HFFc6 (cell line): Measurements from ENCODE around the gene SIGLEC7. TPM values are rescaled to one million over a fixed set of nuclear protein-coding genes. Genes with fewer than 3 reads are reported as not detected.

Experiments
- DNase-seq: peaks from one replicate; pipeline ENCODE4 v3.0.0-alpha.2; 2018
- H3K27ac Mint-ChIP-seq: 2 replicates; pipeline ENCODE4 v1.8.0; 2020; ENCODE audit warnings: mild to moderate bottlenecking, mixed read lengths
- H3K27me3 Mint-ChIP-seq: 2 replicates; pipeline ENCODE4 v1.8.0; 2021; ENCODE audit warnings: mild to moderate bottlenecking, moderate library complexity, mixed read lengths; ENCODE audit not compliant: insufficient read depth
- H3K36me3 Mint-ChIP-seq: 2 replicates; pipeline ENCODE4 v1.8.0; 2021; ENCODE audit warnings: low read depth, mixed read lengths
- H3K4me1 Mint-ChIP-seq: 2 replicates; pipeline ENCODE4 v1.8.0; 2020; ENCODE audit warnings: low read depth, mixed read lengths
- H3K4me3 Mint-ChIP-seq: 2 replicates; pipeline ENCODE4 v1.8.0; 2020; ENCODE audit warnings: mild to moderate bottlenecking, moderate library complexity, mixed read lengths
- H3K9me3 Mint-ChIP-seq: 2 replicates; pipeline ENCODE4 v1.8.0; 2020; ENCODE audit warnings: mild to moderate bottlenecking, mixed read lengths
- CTCF ChIP-seq: fragments of 200-600 bp; sonication (generic); IDR thresholded peaks from 2 replicates; pipeline ENCODE4 v1.5.0; 2021; ENCODE audit warnings: antibody characterized with exemption, mild to moderate bottlenecking
- total RNA-seq, 6 experiments: library from RNA; stranded (reverse); fragmentation: NEBNext Ultra II Directional; extraction: Animal tissue kit (Norgen Biotek cat#: 25700); gene quantifications; 2 replicates in 1 of 6; 3 replicates in 5 of 6; pipeline ENCODE4 v1.2.3, GENCODE V29; 2021

The SIGLEC7 gene
- total RNA-seq, 6 experiments from 2014 or later: not detected

DNA sequence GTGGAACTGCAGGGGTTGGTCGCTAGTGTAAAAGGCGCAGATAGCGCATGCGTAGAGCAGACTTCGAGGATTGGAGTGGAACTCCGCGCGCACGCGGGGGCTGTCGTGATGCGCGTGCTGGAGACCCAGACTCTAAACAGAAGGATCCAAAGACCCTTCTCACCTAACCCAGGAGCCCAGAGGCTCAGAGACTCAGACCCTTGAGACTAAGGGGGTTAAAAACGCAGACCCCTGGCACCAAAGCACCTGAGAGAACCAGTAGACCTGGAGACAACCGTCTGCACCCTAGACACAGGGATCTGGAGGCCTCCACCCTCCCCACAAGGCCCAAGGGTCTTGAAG lies 33.3 kb upstream of the SIGLEC7 start:
- H3K36me3 Mint-ChIP-seq: peaks cover 11% of the 10 kb centered on the region
- peaks cover 11% of the 10 kb centered on the region for H3K4me1 Mint-ChIP-seq
- no peak for DNase-seq
- TF ChIP-seq CTCF: no peak
- H3K4me3 Mint-ChIP-seq: peak overlapping the region; percentile 98
- no peaks in the 10 kb centered on the region for H3K9me3 Mint-ChIP-seq
- H3K27ac Mint-ChIP-seq: peak overlapping the region; percentile 93
- peaks cover 4% of the 10 kb centered on the region for H3K27me3 Mint-ChIP-seq

DNA sequence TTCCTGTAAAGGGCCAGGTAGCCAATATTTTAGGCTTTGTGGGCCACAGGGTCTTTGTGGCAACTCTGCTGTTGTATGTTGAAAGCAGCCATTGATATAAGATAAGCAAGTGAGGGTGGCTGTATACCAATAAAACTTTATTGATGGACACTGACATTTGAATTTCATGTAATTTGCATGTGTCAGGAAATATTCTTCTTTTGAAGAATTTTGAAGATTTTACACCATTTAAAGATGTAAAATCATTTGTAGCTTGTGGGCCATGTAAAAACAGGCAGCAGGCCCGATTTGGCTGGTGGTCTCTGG lies 31.5 kb upstream of the SIGLEC7 start:
- Mint-ChIP-seq H3K4me1 (peaks cover 11% of the 10 kb centered on the region), H3K27ac (no peak overlapping the region), H3K27me3 (peaks cover 14% of the 10 kb centered on the region), H3K9me3 (no peaks in the 10 kb centered on the region), H3K36me3 (peaks cover 6% of the 10 kb centered on the region), H3K4me3 (no peak overlapping the region)
- TF ChIP-seq CTCF: no peak
- DNase-seq: no peak

DNA sequence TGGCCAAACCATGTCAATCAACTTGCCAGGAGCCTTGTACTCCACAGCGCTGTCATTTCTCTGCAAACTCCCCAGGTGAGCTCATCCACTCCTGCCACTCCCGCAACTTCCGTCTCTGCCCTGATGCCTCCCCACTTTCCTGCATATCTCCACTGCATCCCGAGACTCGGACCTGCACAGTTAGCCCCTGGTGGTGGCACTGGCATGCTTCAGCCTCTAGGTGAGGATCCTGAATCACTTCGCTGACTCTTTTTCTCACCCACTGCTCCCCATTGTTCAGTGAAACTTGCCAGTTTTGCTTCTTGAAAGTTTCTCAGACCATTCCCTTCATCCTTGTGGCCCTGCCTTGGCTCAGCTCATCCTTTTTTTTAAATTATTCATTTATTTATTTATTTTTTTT lies 30.5 kb upstream of the SIGLEC7 start:
- Mint-ChIP-seq H3K27me3 (peaks cover 18% of the 10 kb centered on the region), H3K4me3 (no peak overlapping the region), H3K27ac (no peak overlapping the region), H3K9me3 (no peaks in the 10 kb centered on the region), H3K4me1 (peaks cover 11% of the 10 kb centered on the region), H3K36me3 (no peaks in the 10 kb centered on the region)
- no peak for DNase-seq
- peak; percentile 57 for TF ChIP-seq CTCF

DNA sequence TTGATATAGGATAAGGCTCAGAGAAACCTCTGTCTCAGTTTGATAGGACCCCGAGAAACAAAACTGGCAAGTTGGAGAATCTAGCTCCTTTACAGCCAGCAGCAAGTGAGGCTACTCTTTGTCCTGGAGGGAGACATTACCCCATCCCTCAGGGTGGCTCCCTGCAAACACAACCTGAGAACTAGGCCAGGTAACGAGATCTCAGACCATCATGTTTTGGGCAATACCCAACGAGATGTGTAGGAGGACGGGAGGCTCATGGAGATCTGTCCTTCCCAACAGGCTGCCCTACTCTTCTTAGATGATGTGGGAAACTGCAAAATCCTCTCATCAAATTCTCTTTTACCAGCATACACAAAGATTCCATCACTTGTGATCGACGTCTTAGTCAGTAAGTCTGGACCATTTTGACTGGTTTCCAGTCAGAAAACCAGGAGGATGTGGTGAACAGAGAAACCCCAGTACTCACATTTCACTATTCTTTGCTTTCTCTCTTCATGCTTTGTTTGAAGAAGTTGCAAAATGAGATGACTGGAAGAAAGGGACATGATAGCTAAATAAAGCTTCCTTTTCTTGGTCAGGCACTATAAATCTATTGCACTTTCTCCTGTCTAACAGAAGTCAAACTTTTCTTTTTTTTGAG lies 27.9 kb upstream of the SIGLEC7 start:
- no peak for DNase-seq
- no peak overlapping the region for H3K4me3 Mint-ChIP-seq
- peaks cover 4% of the 10 kb centered on the region; the same call in 1 of the 2 replicates for H3K4me1 Mint-ChIP-seq
- H3K9me3 Mint-ChIP-seq: no peaks in the 10 kb centered on the region
- no peak overlapping the region for H3K27ac Mint-ChIP-seq
- H3K36me3 Mint-ChIP-seq: no peaks in the 10 kb centered on the region
- peaks cover 28% of the 10 kb centered on the region for H3K27me3 Mint-ChIP-seq
- TF ChIP-seq CTCF: no peak

DNA sequence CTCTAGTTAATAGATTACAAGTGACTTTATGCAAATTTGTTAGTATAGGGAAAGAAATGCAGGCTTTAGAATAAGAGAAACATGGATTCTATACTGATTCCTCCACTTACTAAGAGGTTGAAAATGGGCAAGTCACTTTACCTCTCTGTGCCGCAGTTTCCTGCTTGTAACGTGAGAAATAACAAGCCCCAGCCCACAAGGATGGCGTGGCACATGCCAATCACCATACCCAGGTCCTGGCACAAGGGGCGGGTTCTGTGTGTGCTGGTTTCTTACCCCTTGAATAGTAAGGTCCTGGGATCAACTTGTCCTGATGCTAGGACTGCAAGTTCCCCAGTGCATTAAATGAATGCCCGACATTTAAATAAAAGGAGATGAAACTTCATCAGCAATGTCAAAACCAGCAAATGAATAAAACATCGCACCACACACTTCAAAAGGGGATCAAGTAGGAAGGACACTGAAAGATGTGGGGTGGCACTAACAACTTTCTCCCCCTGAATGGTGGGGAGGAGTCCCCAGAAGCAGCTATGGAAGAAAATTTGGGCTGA lies 25.3 kb upstream of the SIGLEC7 start:
- H3K4me3 Mint-ChIP-seq: no peak overlapping the region
- no peak overlapping the region for H3K27ac Mint-ChIP-seq
- H3K36me3 Mint-ChIP-seq: no peaks in the 10 kb centered on the region
- peaks cover 28% of the 10 kb centered on the region for H3K27me3 Mint-ChIP-seq
- DNase-seq: no peak
- H3K4me1 Mint-ChIP-seq: peaks cover 6% of the 10 kb centered on the region; the same call in 1 of the 2 replicates
- TF ChIP-seq CTCF: no peak
- peaks cover 1% of the 10 kb centered on the region; the same call in 1 of the 2 replicates for H3K9me3 Mint-ChIP-seq
